Stomach (tissue), 4 donors: ENCODE measurements around the gene KLK15.

Experiments used
- EP300 ChIP-seq: sonication (generic); formaldehyde crosslinking; IDR thresholded peaks from one replicate; pipeline ENCODE4 v1.6.1; 2017; ENCODE audit warnings: antibody characterized with exemption
- POLR2A ChIP-seq, 4 donors: fragments of 450-650 bp; IDR thresholded peaks; one replicate each; pipeline ENCODE4 v1.6.1; 2016; ENCODE audit warnings: antibody characterized with exemption in 4 of 4, control low read depth in 2 of 4, mild to moderate bottlenecking in 1 of 4, moderate library complexity in 1 of 4
- POLR2AphosphoS5 ChIP-seq, 3 donors: sonication (generic); formaldehyde crosslinking; IDR thresholded peaks; one replicate each; pipeline ENCODE4 v1.6.1; 2016; ENCODE audit warnings: antibody characterized with exemption in 3 of 3
- TF ChIP-seq, protein P1 (sequence below), 7 experiments: fragments of 450-650 bp in 4 of 7; fragments of 200-600 bp in 3 of 7; sonication (generic) in 3 of 7; IDR thresholded peaks; one replicate each; pipeline ENCODE4 v1.5.1; 2016 to 2019; ENCODE audit warnings: antibody characterized with exemption in 7 of 7, control low read depth in 2 of 7, mild to moderate bottlenecking in 1 of 7

DNA sequence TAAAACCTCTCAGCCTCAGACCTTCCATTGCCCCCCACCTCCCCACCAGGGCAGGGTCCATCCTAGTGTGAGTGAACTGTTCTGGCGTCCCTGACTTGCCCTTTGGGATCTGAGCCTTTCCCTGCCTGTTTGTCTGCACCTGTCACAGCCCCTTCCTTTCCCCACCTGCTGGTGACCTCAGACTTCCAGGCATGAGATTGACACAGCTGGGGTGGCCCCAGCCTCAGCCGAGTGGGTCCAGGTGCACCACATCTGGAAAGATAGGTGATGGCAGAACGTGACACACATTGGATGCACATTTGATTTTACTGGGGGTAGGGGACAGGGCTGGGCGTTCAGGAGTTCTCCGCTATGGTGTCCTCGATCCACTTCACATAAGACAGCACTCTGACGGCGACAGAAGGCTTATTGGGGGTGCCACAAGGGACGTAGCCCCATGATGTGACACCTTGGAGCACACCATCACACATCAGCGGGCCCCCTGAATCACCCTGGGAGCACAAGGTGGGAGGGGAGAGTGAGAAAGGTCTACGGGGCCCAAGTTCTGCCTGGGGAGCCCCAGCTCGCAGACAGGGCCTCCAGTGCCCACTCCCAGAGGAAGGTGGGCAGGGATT, 14.4 kb downstream of the KLK15 start:
- TF ChIP-seq POLR2A (IDR thresholded peaks at IDR 0.05) (no peak), POLR2AphosphoS5 (IDR thresholded peaks at IDR 0.05) (no peak), EP300 (no peak)
- TF ChIP-seq, protein P1, sequence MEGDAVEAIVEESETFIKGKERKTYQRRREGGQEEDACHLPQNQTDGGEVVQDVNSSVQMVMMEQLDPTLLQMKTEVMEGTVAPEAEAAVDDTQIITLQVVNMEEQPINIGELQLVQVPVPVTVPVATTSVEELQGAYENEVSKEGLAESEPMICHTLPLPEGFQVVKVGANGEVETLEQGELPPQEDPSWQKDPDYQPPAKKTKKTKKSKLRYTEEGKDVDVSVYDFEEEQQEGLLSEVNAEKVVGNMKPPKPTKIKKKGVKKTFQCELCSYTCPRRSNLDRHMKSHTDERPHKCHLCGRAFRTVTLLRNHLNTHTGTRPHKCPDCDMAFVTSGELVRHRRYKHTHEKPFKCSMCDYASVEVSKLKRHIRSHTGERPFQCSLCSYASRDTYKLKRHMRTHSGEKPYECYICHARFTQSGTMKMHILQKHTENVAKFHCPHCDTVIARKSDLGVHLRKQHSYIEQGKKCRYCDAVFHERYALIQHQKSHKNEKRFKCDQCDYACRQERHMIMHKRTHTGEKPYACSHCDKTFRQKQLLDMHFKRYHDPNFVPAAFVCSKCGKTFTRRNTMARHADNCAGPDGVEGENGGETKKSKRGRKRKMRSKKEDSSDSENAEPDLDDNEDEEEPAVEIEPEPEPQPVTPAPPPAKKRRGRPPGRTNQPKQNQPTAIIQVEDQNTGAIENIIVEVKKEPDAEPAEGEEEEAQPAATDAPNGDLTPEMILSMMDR (IDR thresholded peaks at IDR 0.05), result no peak
